HG03097 (cell line): ENCODE measurements around the gene OR6T1.

Source experiments
- ATAC-seq: cut with Tn5 transposase; IDR thresholded peaks from one replicate; pipeline ENCODE4 v1.9.1; 2021; ENCODE audit not compliant: unreplicated experiment, low FRiP score

The OR6T1 gene, protein sequence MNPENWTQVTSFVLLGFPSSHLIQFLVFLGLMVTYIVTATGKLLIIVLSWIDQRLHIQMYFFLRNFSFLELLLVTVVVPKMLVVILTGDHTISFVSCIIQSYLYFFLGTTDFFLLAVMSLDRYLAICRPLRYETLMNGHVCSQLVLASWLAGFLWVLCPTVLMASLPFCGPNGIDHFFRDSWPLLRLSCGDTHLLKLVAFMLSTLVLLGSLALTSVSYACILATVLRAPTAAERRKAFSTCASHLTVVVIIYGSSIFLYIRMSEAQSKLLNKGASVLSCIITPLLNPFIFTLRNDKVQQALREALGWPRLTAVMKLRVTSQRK

DNA sequence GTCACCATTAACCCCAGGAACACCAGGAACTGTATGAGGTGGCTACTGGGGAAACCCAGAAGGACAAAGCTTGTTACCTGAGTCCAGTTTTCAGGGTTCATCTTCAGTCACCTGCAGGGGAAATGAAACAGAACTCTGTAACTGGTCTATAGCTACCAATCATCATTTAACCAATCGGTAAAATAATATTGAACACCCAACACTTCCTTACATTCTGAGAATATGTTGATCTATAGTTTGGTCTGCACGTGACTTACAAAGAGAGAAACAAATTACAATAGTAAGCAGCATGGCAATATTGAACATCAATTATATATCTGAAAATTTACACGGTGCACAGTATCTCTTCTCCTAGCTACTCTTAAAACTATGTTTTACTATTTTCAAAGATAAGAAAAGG lies at the start of gene OR6T1:
OR6T1 (minus strand) TSS at position 101 of the 400 bp plus-strand sequence; CDS start at position 101, 0 bp downstream.
- ATAC-seq = no peak

DNA sequence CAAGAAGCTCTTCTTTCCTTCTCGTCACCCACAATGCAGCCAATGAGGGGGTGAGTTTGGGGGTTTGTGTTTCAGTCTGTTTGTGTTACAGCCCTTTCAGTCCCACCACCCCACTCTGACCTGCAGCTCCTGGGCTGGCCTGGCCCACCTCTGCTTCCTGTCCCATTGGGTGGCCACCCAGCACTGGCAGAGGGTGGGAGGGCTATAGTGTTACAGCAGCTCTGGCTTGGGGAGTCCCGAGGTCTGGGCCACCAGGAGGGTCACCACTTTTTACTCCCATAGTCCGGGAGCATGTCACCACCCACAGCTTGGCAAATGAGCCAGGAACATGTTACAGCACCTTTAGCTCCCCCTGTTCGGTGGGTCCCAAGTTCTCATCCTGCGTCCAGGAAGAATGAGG lies 35.7 kb upstream of the OR6T1 start:
- ATAC-seq = no peak

DNA sequence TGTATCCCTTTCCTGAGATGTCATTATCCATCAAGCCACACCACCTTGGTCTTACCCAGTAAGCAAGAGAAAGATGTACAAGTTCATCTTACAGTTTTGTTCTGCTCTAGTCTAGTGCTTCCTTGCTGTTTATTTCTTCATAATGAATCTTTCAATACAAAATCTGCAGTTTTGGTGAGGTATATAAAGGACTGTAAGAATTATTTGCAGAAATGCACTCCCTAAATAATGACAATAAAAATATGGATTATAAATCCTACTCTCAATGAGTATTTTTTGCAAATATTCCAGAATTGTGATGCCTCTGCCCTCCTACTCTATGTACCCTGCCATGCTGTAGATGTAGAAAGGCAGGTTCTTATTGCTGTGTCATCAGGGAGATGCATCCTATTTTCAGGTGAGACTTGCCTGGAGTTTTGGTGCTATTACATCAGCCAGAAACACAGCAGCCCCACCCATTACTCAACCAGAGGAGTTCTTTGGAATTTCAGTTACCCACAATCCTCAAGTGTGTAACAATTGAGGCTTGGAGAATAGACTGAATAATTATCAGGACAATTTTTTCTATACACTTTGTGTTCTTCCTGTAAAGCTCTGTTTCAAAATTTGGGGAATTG lies 34.2 kb upstream of the OR6T1 start, which contains the start of gene OR10S1:
OR10S1 (minus strand) TSS at position 51 of the 617 bp plus-strand sequence. CDS start 117 bp downstream, outside the sequence.
- no peak for ATAC-seq

DNA sequence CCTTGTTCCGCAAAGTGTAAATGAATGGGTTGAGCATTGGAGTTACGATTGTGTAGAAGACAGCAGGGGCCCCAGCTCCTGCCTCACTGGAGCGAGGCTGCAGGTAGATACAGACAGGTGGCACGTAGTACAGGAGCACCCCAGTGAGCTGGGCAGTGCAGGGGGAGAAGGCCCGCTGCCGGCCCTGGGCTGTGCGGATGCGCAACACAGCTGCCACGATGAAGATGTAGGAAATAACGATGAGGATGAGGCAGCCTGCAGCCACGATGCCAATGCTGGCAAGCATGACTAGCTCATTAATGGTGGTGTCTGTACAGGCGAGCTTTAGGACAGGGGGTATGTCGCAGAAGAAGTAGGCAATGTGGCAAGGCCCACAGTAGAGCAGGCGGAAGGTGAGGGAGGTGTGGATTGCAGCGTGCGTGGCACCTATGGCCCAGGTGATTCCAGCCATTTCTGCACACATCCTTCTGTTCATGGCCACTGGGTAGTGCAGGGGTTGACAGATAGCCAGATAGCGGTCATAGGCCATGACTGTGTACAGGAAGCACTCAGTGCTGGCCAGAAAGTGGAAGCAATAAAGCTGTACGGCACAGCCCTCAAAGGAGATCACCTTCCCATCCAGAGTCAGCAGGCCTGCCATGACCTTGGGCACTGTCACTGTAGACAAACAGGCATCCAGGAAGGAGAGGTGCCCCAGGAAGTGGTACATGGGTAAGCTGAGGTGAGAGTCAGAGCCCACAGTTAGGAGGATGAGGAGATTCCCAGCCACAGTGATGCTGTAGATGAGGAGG lies 33.3 kb upstream of the OR6T1 start:
- ATAC-seq = no peak

DNA sequence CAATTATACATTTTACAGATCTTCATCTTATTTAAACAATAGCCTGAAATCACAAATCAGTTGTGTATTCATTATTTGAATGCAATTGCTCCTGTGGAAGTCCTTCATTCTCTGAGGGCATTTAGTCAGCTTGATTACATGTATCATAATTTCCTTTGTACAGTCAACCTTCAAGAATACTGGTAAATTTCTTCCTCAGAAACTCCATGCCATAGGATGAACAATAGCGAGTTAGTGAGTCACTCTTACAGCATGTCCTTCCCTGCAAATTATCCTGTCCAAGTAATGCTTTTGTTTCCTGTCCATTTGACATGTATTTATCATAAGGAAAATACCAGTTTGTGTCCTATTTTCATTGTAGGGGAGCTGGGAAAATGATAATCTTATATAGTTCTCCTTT lies 30.2 kb upstream of the OR6T1 start:
- ATAC-seq = no peak

DNA sequence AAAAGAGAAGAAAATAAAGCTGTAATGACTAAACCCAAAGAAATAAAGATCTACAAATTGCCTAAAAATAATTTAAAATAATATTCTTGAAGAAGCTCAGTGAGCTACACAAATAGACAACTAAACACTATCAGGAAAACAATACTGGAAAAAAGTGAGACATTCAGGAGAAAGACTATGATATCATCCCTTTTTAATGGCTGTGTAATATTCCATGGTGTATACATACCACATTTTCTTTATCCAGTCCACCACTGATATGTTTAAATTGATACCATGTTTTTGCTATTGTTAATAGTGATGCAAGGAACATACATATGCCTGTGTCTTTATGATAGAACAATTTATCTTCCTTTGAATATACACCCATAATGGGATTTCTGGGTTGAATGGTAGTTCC lies 13.1 kb upstream of the OR6T1 start:
- no peak for ATAC-seq

DNA sequence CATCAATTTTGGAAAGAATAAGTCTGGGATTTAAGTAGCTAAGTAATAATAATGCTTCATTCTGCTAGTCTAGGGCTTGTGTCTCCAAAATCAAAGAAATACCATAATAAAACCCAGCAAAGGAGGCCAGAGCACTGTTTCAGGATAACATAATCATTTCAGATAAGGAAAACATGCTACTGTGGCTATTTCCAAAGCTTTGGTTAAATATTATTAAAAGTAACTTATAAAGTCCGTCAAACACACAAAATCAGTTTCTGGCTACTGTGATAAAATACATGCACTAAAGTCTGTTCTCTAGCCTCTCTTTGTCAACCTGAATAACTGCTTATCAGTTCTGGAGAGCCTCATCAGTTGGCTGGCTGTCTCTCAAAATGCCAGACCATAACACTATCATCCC lies 1.5 kb upstream of the OR6T1 start:
- no peak for ATAC-seq

DNA sequence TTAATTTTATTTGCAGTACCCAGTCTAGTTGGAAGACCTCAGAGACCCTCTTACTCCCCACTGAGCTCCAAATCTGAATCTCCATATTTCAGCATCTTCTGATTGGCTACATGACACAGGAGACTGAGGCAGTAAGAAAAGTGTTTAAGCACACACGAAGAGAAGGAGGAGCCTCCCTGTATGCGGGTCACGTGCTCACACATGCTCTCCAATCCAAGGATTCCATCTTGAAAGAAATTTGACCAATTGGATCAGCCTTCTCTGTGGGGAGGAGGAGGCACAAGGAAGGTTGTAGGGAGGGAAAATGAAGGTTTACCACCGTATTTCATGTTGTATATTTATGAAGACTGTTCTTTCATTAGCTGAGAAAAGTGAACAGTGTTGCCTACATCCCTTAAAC lies 1.2 kb downstream of the OR6T1 start:
- no peak for ATAC-seq

DNA sequence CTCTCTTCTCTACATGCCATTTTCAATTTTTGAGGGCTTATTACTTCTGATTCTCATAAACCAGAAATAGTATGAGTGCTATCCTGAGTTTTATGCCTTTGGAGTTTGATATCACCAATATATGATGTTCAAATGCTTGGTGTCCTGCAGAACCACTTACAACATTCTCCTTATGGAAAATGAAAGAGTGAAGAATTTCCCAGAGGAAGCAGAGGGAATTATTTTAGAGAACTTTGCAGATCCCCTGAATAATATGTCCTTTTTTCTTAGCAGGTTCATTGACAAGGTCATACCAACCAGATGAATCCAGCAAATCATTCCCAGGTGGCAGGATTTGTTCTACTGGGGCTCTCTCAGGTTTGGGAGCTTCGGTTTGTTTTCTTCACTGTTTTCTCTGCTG lies 4.3 kb downstream of the OR6T1 start, which contains the start of gene OR4D5:
OR4D5 (plus strand) TSS at position 301 of the 400 bp plus-strand sequence; CDS start at position 301, 0 bp downstream.
- ATAC-seq = no peak

DNA sequence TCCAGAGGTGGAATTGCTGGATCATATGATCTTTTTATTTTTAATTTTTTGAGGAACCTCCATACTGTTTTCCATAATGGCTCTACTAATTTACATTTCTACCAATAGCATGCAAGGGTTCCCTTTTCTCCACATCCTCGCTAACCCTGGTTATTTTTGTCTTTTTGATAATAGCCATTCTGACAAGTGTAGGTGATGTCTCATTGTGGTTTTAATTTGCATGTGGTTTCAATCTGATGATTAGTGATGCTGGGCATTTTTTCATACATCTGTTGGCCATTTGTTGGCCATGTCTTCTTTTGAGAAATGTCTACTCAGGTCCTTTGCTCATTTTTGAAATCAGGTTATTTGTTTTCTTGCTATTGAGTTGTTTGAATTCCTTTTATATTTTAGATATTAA lies 19.6 kb downstream of the OR6T1 start:
- no peak for ATAC-seq

DNA sequence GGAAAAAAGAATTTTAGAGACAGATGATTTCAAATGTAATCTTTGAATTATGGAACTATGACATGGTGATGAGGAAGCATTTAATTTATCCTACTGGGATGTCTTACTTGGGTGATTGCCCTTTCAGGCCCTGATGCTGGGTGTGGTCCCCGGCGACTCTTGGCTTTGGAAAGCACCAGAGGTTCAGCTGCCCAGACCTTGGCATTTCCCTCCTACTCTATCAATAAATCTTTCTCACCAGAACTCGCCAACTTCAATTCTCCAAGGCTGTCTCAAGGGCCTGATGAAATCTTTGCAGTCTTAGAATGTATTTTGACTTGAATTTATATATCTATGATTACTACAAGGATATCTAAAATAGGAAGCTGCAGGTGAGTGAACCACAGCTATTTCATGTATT lies 22.7 kb downstream of the OR6T1 start:
- ATAC-seq = no peak

DNA sequence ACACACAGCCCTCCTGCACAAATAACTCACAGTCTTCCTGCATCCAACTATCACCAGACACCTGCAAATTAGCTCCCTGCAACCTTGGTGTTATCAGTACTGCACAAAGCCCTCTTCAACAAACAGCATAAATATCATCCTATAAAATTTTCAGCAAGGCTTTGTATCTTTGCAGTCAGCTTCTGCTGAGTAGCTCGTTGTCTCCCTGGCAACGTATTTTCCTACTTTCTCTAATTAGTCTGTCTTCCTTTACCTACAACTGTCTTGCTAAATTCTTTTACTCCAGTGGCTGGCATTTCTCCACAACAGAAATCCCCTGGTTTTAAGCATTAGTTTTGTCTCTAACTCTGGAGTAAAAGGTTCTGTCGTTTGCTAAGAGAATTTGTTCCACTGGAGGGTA lies 37.8 kb downstream of the OR6T1 start:
- ATAC-seq = no peak

DNA sequence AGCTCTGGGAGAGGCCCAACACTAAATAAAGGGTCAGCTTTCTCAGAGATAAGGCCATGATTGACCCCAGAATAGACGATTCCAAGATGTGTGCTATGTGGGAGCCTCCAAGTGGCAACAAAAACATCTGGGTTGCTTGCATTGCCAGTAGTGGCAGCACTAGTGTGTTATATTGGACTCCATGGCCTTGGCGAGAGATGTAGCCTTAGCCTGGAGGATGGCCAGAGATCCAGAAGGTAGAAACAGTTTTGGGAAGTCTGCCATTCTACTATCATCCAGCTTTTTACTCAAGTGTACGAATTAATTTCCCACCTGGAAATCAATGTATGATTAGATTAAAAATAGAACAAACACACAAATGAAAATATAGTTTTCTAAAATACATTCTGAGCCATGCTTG lies 38.7 kb downstream of the OR6T1 start:
- ATAC-seq = no peak

DNA sequence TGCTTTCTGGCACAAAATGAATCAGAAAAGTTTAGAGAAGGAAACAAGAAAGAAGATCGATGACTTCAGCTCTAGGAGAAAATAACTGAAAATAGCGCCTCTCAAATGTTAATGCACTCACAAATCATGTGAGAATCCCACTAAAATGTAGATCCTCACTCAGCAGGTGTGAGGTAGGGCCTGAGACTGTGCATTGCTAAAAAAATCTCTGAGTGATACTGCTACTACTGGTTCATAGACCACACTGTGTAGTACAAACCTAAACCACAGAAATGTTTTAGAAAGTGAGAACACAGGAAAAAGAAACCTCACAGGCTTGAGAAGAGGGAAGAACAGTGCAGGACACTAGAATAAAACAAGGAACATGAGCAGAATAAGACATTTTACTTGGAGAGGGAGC lies 39.7 kb downstream of the OR6T1 start:
- no peak for ATAC-seq

DNA sequence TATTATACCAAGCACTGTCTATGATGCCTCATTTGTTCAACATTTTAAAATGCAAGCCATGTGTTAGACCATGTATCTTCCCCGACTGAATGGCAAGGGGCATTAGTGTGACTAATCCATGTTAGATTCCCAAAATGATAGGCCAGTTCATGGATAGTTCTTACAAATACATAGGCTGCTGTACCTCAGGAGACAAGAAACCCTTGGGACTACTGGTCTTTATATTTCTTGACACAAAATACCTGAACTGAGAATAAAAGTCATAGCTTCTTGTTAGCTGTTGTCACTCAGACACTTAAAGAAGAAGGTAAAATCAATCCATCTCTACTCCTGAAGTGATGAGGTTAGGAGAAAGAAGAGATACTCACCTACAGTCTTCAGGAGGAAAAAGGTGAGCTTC lies 41.8 kb downstream of the OR6T1 start, which contains the start of gene OR8D4:
OR8D4 (plus strand) TSS at position 301 of the 400 bp plus-strand sequence. CDS start 4,265 bp downstream, outside the sequence.
- no peak for ATAC-seq

DNA sequence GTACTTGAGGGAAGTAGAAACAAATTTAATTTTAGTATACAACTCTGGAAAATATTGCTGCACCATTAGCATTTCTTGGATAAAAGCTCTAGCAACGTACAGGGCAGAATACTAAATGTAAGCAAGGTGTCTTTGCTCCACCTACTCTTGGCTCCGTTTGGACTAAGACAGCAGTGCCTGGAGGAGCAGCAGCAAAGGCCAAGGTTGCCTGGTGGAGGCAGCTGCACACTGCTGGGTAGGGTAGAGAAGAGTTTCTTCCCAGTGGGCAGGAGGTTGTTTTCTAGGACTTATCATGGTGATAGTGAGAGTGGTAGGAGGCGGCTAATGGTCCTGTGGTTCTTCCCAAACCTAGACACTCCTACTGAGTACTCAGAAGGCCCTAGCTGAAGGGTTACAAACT lies 43.8 kb downstream of the OR6T1 start:
- ATAC-seq = no peak
